Caki2 (cell line): ENCODE measurements around the gene TRIO. TPM values are rescaled to one million over a fixed set of nuclear protein-coding genes. Genes with fewer than 3 reads are reported as not detected.

ENCODE experiments used
- DNase-seq: peaks from one replicate; pipeline ENCODE4 v3.0.0-alpha.2; 2015; ENCODE audit warnings: low read depth
- in situ Hi-C: cut with HindIII; loops from 2 replicates; pipeline ENCODE4 v1.10.0; 2016; ENCODE audit warnings: low sequenced_read_pairs, low pct_unique_long_range_greater_than_20kb, mixed read lengths
- total RNA-seq: library from RNA; depleted of rRNA; stranded (reverse); fragments of >200 nt; shearing (Covaris generic); gene quantifications from 2 replicates; pipeline ENCODE4 v1.2.3, GENCODE V29; 2014; ENCODE audit warnings: low replicate concordance

The TRIO gene
- total RNA-seq, 1 experiment from 2014 or later, result 52.3 TPM

- DNase-seq, result no peak
- in situ Hi-C loops, result no loop called here
Observed at GRCh38 chr5:14118551-14119320, 24.4 kb upstream of the TRIO start.

- no peak for DNase-seq
- in situ Hi-C loops, result no loop called here
Observed at GRCh38 chr5:14120176-14120575, 23.0 kb upstream of the TRIO start.

GRCh38 chr5:14121552-14121951, 21.6 kb upstream of the TRIO start:
- in situ Hi-C loops, result no loop called here
- no peak for DNase-seq

GRCh38 chr5:14122089-14122488, 21.1 kb upstream of the TRIO start:
- no peak for DNase-seq
- in situ Hi-C loops, result no loop called here

GRCh38 chr5:14123551-14123950, 19.6 kb upstream of the TRIO start:
- in situ Hi-C loops, result no loop called here

GRCh38 chr5:14123974-14124482, 19.1 kb upstream of the TRIO start:
- in situ Hi-C loops, result no loop called here
- no peak for DNase-seq

More at GRCh38 chr5:14123551-14123950, 19.6 kb upstream of the TRIO start:
- DNase-seq, result no peak

- in situ Hi-C loops, result no loop called here
- DNase-seq, result no peak
Observed at GRCh38 chr5:14125262-14125661, 17.9 kb upstream of the TRIO start.

GRCh38 chr5:14127587-14127986, 15.6 kb upstream of the TRIO start:
- in situ Hi-C loops, result no loop called here
- no peak for DNase-seq

- no peak for DNase-seq
- in situ Hi-C loops, result no loop called here
Observed at GRCh38 chr5:14128079-14128478, 15.1 kb upstream of the TRIO start.

- no peak for DNase-seq
- in situ Hi-C loops, result no loop called here
Observed at GRCh38 chr5:14129123-14129522, 14.0 kb upstream of the TRIO start.

GRCh38 chr5:14131855-14132503, 11.2 kb upstream of the TRIO start:
- in situ Hi-C loops, result no loop called here
- no peak for DNase-seq

GRCh38 chr5:14133394-14133793, 9.7 kb upstream of the TRIO start:
- no peak for DNase-seq
- in situ Hi-C loops, result no loop called here

GRCh38 chr5:14134083-14134482, 9.1 kb upstream of the TRIO start:
- DNase-seq, result no peak

GRCh38 chr5:14134771-14135170, 8.4 kb upstream of the TRIO start:
- DNase-seq, result no peak
- in situ Hi-C loops, result no loop called here

More at GRCh38 chr5:14134083-14134482, 9.1 kb upstream of the TRIO start:
- in situ Hi-C loops, result no loop called here

- in situ Hi-C loops, result no loop called here
- DNase-seq, result no peak
Observed at GRCh38 chr5:14135621-14136020, 7.5 kb upstream of the TRIO start.

- DNase-seq, result no peak
- in situ Hi-C loops, result no loop called here
Observed at GRCh38 chr5:14136228-14136627, 6.9 kb upstream of the TRIO start.

- DNase-seq, result no peak
- in situ Hi-C loops, result no loop called here
Observed at GRCh38 chr5:14138608-14139540, 4.3 kb upstream of the TRIO start.

- no peak for DNase-seq
- in situ Hi-C loops, result no loop called here
Observed at GRCh38 chr5:14141764-14142163, 1.4 kb upstream of the TRIO start.
